ENCODE results near the gene BCL11B. TPM values are rescaled to one million over a fixed set of nuclear protein-coding genes. Genes with fewer than 3 reads are reported as not detected.

Gene BCL11B
- polyA plus RNA-seq, 3 donors, result 0.01 TPM; not detected in 2

DNA sequence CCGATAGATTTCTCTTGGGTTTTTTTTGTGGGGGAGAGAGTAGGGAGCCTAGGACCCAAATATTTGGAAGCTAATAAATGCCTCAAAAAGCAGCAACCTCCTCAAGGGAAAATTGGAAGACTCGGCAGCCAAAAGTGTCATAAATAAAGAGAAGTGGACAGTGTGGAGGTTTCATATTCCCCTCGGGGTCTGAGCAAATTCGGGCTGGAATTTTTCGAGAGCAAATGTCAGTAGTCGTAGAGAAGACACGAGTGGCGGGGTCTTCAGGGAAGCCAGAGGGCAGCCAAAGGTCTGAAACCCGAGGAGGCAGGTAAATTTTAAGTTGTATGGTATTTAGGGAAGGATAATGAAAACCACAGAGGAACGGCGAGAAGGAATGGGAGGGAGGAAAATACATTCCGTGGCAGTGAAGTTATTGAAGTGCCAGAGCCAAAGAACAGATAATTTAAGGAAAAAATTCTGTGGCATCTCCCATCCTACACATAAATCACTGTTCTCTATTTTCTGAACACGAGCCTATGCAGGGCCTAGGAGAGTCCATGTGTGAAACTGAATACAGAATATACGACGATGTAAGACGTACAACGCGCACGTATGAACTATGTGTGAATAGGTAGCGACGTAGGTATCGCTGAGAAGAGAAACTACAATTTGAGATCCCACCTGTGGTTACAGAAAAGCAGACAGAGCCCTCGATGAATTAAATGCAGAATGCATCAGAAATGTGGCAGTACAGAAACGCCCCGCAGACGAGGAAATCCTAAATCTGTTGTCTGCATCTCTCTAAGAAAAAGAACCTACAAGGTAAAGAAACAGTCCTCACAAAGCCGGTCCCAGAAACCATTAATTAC is 12.9 kb downstream of the BCL11B start:
- Histone ChIP-seq H3K4me2 (replicated peaks; ENCODE audit: extremely low read depth, low read length, poor library complexity, severe bottlenecking) (no peak overlapping the region), H3K27ac (ENCODE audit: low read depth in 1 of 2, low read length in 2 of 2) (no peak overlapping the region), H2AFZ (ENCODE audit: insufficient read depth, low read depth, low read length, poor library complexity, severe bottlenecking) (no peak overlapping the region), H3K36me3 (replicated peaks in 1 of 2; ENCODE audit: control insufficient read depth in 1 of 2, insufficient read depth in 2 of 2, low read length in 2 of 2) (no peaks in the 10 kb centered on the region), H3K9ac (ENCODE audit: insufficient read depth, low read length, poor library complexity, severe bottlenecking) (no peak overlapping the region), H4K20me1 (ENCODE audit: insufficient read depth, low read length) (no peaks in the 10 kb centered on the region), H3K4me3 (replicated peaks in 1 of 3; ENCODE audit: low read depth in 2 of 3, low read length in 3 of 3) (no peak overlapping the region), H3K27me3 (ENCODE audit: control insufficient read depth in 2 of 2, insufficient read depth in 2 of 2, low read length in 2 of 2) (peaks cover 23 to 60% of the 10 kb centered on the region in 2 donors), H3K4me1 (ENCODE audit: control insufficient read depth in 1 of 2, insufficient read depth in 2 of 2, low read length in 2 of 2) (no peaks in the 10 kb centered on the region), H3K9me3 (replicated peaks in 1 of 2; ENCODE audit: control insufficient read depth in 1 of 2, insufficient read depth in 1 of 2, low read length in 2 of 2) (no peaks in the 10 kb centered on the region), H3K79me2 (ENCODE audit: insufficient read depth, low read length) (no peaks in the 10 kb centered on the region)
- TF ChIP-seq, protein P1, sequence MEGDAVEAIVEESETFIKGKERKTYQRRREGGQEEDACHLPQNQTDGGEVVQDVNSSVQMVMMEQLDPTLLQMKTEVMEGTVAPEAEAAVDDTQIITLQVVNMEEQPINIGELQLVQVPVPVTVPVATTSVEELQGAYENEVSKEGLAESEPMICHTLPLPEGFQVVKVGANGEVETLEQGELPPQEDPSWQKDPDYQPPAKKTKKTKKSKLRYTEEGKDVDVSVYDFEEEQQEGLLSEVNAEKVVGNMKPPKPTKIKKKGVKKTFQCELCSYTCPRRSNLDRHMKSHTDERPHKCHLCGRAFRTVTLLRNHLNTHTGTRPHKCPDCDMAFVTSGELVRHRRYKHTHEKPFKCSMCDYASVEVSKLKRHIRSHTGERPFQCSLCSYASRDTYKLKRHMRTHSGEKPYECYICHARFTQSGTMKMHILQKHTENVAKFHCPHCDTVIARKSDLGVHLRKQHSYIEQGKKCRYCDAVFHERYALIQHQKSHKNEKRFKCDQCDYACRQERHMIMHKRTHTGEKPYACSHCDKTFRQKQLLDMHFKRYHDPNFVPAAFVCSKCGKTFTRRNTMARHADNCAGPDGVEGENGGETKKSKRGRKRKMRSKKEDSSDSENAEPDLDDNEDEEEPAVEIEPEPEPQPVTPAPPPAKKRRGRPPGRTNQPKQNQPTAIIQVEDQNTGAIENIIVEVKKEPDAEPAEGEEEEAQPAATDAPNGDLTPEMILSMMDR (IDR thresholded peaks at IDR 0.05), result no peak
- peak overlapping the region in 1 of 7 donors; percentile 1 for H3K27ac Mint-ChIP-seq
- WGBS (ENCODE audit: insufficient coverage), result 78% methylated on average over 18 of the region's 27 CpGs
- no peak for DNase-seq
- peaks cover 0 to 3% (median 0%) of the 10 kb centered on the region in 7 donors for H3K9me3 Mint-ChIP-seq
- no peaks in the 10 kb centered on the region for H3K36me3 Mint-ChIP-seq
- H3K4me3 Mint-ChIP-seq, result peak overlapping the region in 1 of 2 donors; percentile 28
- intact Hi-C loops (cut with micrococcal nuclease), result no loop called here
- no peaks in the 10 kb centered on the region for H3K4me1 Mint-ChIP-seq
- H3K27me3 Mint-ChIP-seq (ENCODE audit: low read depth in 3 of 3), result peaks cover 46 to 63% (median 46%) of the 10 kb centered on the region in 3 donors

DNA sequence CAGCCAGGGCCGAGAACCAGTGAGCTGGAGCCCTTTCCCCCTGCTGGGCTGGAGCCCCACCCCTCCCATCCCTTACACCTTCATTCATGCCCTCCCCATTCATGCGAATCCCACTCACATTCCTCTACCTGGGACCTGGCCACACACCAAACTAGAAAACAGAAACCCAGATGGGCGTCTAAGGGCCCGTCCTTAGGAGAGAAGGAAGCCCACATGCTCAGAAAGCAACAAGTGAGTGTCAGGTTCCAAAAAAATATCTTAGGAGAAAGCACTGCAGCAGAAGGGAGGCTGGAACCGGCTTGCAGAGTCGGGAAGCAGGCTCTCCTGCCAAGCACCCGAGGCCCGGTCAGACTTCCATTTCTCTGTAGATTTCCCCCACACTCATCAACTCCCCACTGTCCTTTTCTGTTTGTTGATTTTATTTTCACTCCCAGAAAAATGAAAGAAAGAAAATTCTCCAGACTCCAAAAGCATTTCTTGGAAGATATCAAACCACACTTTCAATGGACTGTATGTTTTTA is 13.6 kb downstream of the BCL11B start:
- Mint-ChIP-seq H3K27me3 (ENCODE audit: low read depth in 3 of 3) (peaks cover 39 to 63% (median 45%) of the 10 kb centered on the region in 3 donors), H3K4me1 (no peaks in the 10 kb centered on the region), H3K36me3 (no peaks in the 10 kb centered on the region), H3K9me3 (peaks cover 0 to 3% (median 0%) of the 10 kb centered on the region in 7 donors), H3K27ac (no peak overlapping the region), H3K4me3 (no peak overlapping the region)
- intact Hi-C loops (cut with micrococcal nuclease), result no loop called here
- H3K27me3 ChIP-seq (ENCODE audit: control insufficient read depth in 2 of 2, insufficient read depth in 2 of 2, low read length in 2 of 2), result peaks cover 17 to 53% of the 10 kb centered on the region in 2 donors
- H3K79me2 ChIP-seq (ENCODE audit: insufficient read depth, low read length), result no peaks in the 10 kb centered on the region
- TF ChIP-seq, protein P1 (IDR thresholded peaks at IDR 0.05), result no peak
- WGBS (ENCODE audit: insufficient coverage), result 18% methylated on average over 7 of the region's 8 CpGs
- H3K9me3 ChIP-seq (replicated peaks in 1 of 2; ENCODE audit: control insufficient read depth in 1 of 2, insufficient read depth in 1 of 2, low read length in 2 of 2), result no peaks in the 10 kb centered on the region
- H2AFZ ChIP-seq (ENCODE audit: insufficient read depth, low read depth, low read length, poor library complexity, severe bottlenecking), result no peak overlapping the region
- H3K4me3 ChIP-seq (replicated peaks in 1 of 3; ENCODE audit: low read depth in 2 of 3, low read length in 3 of 3), result no peak overlapping the region
- no peaks in the 10 kb centered on the region for H3K4me1 ChIP-seq (ENCODE audit: control insufficient read depth in 1 of 2, insufficient read depth in 2 of 2, low read length in 2 of 2)
- no peaks in the 10 kb centered on the region for H3K36me3 ChIP-seq (replicated peaks in 1 of 2; ENCODE audit: control insufficient read depth in 1 of 2, insufficient read depth in 2 of 2, low read length in 2 of 2)
- H3K27ac ChIP-seq (ENCODE audit: low read depth in 1 of 2, low read length in 2 of 2), result no peak overlapping the region
- no peaks in the 10 kb centered on the region for H4K20me1 ChIP-seq (ENCODE audit: insufficient read depth, low read length)
- H3K4me2 ChIP-seq (replicated peaks; ENCODE audit: extremely low read depth, low read length, poor library complexity, severe bottlenecking), result no peak overlapping the region
- DNase-seq, result no peak
- no peak overlapping the region for H3K9ac ChIP-seq (ENCODE audit: insufficient read depth, low read length, poor library complexity, severe bottlenecking)
